HG03108 (cell line): ENCODE data around the gene P2RX6.

ENCODE experiments used
- ATAC-seq: cut with Tn5 transposase; IDR thresholded peaks from one replicate; pipeline ENCODE4 v1.9.1; 2021; ENCODE audit warnings: moderate library complexity; ENCODE audit not compliant: unreplicated experiment

Gene P2RX6

GRCh38 chr22:21010426-21011113, 4.4 kb upstream of the P2RX6 start:
- no peak for ATAC-seq

- no peak for ATAC-seq
Measured at GRCh38 chr22:21012446-21013407, 2.2 kb upstream of the P2RX6 start.

GRCh38 chr22:21013657-21014201, 1.2 kb upstream of the P2RX6 start:
- ATAC-seq, result no peak

- peak; percentile 77 for ATAC-seq
Measured at GRCh38 chr22:21014202-21014725, 701 bp upstream of the P2RX6 start.

GRCh38 chr22:21015466-21016006, 571 bp downstream of the P2RX6 start:
- ATAC-seq, result no peak

- ATAC-seq, result no peak
Measured at GRCh38 chr22:21016644-21017420, 1.9 kb downstream of the P2RX6 start.

GRCh38 chr22:21018314-21018713, 3.3 kb downstream of the P2RX6 start:
- ATAC-seq, result no peak

- ATAC-seq, result no peak
Measured at GRCh38 chr22:21020802-21021429, 6.0 kb downstream of the P2RX6 start.

- ATAC-seq, result no peak
Measured at GRCh38 chr22:21022507-21022906, 7.5 kb downstream of the P2RX6 start.

- no peak for ATAC-seq
Measured at GRCh38 chr22:21022955-21023614, 8.1 kb downstream of the P2RX6 start.

GRCh38 chr22:21025266-21025665, 10.3 kb downstream of the P2RX6 start:
- ATAC-seq, result no peak

GRCh38 chr22:21025763-21026755, 11.1 kb downstream of the P2RX6 start:
- ATAC-seq, result no peak

GRCh38 chr22:21026783-21027692, 12.1 kb downstream of the P2RX6 start:
- ATAC-seq, result no peak

- no peak for ATAC-seq
Measured at GRCh38 chr22:21028277-21029251, 13.6 kb downstream of the P2RX6 start.

GRCh38 chr22:21029486-21030025, 14.6 kb downstream of the P2RX6 start:
- no peak for ATAC-seq

GRCh38 chr22:21030032-21030431, 15.1 kb downstream of the P2RX6 start:
- no peak for ATAC-seq
